Activated CD4-positive, CD25-positive, alpha-beta regulatory T cell treated with anti-CD3 and anti-CD28 coated beads, Interleukin-2, amount 50 U/mL, for 24 hours (primary cell): ENCODE measurements around the gene RPS6KA5.
A peak's percentile ranks its signal among the peaks of the same experiment; 100 is the strongest.

ENCODE experiments used
- ATAC-seq, 2 donors: fragments of 150-1000 bp; cut with Tn5 transposase; one replicate each; pipeline ENCODE4 v1.10.0; 2021; ENCODE audit warnings: mild to moderate bottlenecking in 1 of 2, moderate library complexity in 1 of 2

The RPS6KA5 gene

GRCh38 chr14:90936757-90937440 lies 123.5 kb downstream of the RPS6KA5 start:
- ATAC-seq, result no peak

DNA sequence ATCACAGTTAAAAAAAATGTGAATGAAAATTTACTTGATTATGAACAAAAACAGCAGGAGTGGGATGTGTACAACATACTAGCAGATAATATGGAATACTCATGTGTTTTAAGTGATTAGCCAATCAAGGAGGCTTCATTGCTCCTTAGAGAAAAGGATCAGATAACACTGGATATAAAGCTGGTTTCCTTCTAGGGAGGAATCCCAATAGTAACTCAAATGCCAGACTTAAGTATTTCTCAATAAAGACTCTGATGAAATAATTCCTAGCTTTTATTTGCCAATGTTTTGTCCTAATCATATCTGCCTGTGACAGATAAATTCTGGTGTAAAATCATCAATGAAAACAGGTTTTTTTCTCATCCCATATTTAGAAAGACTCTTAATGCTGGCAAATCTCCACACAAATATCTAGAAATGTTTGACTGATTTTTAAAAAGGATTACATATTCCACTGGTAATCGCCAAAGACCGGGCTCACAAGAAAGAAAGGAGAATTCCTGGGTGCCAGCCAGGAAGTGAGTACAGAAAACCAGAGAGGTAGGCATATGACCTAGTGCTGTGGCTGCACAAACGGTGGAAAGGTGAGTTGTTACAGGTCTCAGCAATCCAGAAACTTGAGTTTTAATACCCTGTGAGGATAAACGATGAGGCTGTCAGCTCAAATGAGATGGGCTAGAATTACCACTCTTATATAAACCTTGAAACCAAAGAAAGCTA lies 135.7 kb downstream of the RPS6KA5 start:
- ATAC-seq, result no peak

GRCh38 chr14:90922141-90922540 lies 138.3 kb downstream of the RPS6KA5 start:
- ATAC-seq, result no peak

- ATAC-seq, result no peak
Observed at GRCh38 chr14:90911121-90911520, 149.3 kb downstream of the RPS6KA5 start.

DNA sequence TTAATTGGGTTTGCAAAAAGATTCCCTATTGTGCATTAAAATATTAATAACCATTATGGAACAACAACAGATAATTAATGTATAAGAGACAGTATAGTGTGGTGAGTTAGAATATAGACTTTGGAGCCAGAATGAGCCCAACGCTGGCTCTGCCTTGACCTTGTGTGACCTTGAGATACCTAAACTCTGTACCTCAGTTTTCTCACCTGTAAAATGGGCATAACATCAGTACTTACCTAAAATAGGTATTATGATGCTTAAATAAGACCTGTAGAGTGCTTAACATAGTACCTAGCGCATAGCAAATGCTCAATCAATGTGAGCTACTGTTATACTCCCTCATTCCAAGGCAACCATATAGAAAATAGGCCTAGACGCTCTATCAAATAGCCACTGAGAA lies 153.3 kb downstream of the RPS6KA5 start:
- ATAC-seq, result no peak

- ATAC-seq, result peak; percentile 94
Observed at GRCh38 chr14:90905531-90905930, 154.9 kb downstream of the RPS6KA5 start.

GRCh38 chr14:90903101-90903500 lies 157.3 kb downstream of the RPS6KA5 start:
- peak; percentile 20 to 35 for ATAC-seq

DNA sequence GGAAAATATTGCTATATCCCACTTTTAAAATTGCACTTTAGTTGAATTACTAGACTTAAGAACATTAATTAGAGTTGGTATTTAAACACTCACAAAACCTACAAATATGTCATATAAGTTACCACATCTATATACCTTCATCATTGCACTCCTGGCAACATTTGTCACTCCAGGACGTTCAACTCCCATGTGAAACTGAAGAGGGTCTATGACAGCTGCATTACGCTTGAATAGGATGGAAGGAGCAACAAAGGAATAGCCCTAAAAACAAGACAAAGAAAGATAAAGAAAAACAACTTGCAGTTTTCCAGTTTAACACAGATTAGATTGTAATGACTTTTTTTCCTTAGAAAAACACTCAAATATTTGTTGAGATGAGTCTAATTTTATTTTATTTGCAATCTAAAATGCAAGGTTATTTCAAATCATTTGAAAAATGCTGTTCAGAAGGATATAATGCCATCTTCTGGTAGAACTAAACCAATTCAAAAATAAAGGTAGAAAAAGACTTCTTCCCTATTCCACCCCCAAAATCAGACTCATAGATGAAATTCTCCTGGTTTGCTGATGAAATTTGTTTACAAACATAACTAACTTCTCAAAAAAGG lies 159.9 kb downstream of the RPS6KA5 start:
- ATAC-seq, result no peak

GRCh38 chr14:90897022-90897421 lies 163.4 kb downstream of the RPS6KA5 start:
- no peak for ATAC-seq

DNA sequence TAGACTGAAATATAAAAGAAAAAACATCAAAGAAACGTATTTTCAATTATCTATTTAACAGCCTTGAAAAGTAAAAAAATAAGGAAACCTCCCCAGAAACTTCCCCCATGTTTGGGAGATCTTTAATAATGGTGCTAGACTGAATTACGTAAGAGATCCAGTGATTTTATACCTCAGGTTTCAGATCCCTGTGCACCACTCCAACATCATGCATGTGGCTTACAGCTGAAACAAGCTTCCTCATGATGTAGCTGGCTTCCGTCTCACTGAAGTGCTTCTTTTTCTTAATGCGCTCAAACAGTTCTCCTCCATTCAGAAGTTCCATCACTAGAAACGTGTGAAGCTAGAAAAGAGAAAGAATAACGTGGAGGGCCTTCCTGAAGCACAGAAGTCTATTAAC lies 166.2 kb downstream of the RPS6KA5 start:
- no peak for ATAC-seq

GRCh38 chr14:90893510-90893909 lies 166.9 kb downstream of the RPS6KA5 start:
- ATAC-seq, result no peak

- ATAC-seq, result no peak
Observed at GRCh38 chr14:90892970-90893369, 167.5 kb downstream of the RPS6KA5 start.

DNA sequence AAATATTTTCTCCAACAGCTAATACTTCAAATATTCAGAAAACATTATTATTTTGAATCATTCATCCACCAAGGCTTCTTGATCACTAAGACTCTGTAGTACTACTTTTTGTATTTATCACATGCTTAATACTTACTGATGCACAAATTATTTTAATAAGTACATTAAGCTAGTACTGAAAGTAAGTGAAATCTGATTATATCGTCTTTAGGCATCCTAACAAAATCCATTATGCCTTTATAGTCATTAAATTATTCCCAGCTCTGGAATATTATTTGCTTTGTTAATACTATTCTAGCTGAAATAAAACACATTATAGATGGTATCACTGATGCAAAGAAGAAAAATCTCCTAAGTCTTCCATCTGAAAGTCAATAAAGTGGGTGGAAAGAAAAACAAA lies 169.1 kb downstream of the RPS6KA5 start:
- ATAC-seq, result no peak

GRCh38 chr14:90890322-90891020 lies 170.0 kb downstream of the RPS6KA5 start:
- no peak for ATAC-seq

GRCh38 chr14:90886297-90886815 lies 174.1 kb downstream of the RPS6KA5 start:
- ATAC-seq, result no peak

DNA sequence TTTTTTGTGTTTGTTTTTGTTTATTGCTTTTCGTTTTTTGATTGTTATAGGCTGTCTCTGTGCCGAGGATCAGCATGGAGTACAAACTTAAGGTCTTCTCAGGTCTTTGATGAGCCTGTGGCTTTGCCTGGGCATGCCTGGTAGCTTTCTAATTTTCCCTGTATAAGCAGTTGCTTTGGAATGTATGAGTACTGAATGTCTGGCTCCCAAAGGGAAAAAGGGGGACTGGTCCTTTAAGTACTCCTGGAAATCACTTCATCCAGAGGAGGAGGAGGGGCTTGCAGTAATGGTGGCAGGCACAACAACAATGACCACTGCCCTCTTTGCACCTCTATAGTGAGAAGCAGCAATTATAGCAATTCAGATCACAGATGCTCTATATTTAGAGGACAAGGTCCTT lies 176.7 kb downstream of the RPS6KA5 start:
- ATAC-seq, result no peak

DNA sequence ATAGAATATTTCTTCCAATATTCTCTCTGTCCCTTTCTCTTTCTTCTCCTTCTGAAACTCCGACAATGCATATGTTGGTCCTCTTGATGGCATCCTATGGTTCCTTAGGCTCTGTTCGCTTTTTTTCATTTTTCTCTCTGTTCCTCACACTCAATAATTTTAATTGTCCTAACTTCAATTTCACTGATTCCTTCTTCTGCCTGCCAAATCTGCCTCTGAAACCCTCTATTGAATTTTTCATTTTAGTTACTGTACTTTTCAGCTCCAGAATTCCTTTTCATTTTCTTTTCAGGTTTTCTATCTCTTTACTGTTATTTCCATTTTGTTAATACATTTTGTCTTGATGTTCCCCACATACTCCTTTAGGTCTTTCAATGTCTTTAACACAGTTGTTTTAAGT lies 177.2 kb downstream of the RPS6KA5 start:
- no peak for ATAC-seq

DNA sequence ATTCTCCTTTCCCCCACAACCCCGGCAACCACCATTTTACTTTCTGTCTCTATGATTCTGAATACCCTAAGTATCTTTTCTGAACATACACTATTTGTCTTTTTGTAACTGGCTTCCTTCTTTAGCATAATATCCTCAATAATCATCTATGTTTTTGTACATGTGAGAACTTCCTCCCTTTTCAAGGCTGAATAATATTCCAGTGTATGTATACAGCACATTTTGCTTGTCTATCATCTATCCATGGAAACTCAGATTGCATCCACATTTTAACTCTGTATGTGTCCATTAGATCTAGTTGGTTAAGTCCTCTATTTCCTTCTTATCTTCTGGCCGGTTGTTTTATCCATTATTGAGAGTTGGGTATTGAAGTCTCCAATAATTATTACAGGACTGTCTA lies 180.2 kb downstream of the RPS6KA5 start:
- ATAC-seq, result no peak

DNA sequence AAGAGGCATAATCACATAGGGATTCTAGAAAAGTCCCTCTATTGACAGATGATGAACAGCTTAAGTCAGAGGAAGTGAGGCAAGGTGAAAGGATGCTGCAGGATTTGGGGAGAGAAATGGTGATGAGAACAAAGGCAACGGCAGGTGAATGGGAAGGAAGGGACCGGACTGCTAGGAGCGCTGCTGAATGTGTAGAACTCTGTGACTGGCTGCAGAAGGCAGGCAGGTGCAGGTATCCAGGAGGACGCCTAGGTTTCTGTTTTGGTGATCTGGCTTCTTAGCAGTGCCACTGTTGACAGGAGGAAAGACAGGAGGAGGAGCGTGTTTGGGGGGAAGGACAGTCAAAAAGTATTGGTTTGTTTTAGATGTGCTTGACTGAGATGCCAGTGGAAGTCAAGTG lies 185.8 kb downstream of the RPS6KA5 start:
- no peak for ATAC-seq

- ATAC-seq, result no peak
Observed at GRCh38 chr14:90871605-90872233, 188.7 kb downstream of the RPS6KA5 start.

- no peak for ATAC-seq
Observed at GRCh38 chr14:90870950-90871604, 189.4 kb downstream of the RPS6KA5 start.

DNA sequence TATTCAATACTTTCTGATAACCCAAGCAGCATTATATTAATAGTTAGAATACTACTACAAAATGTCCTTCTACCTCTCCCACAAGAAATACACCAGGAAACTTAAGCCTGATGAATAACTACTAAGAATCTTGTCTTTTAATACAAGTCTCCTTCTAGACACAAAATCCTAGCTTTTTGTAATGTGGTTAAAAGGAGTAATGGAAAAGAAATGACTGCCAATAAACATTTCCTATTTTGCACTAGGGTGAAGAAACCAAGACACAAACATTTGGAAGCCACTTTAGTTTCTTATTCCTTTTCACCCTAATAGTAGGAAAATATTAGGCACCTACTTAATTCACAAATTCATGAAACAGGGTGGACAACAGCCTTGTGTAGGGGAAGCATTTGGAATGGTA lies 192.9 kb downstream of the RPS6KA5 start:
- ATAC-seq, result no peak
